HEK293 (cell line): ENCODE measurements around the gene TOMM34.

Experiments used
- BCL11A ChIP-seq: fragments of 450-650 bp; formaldehyde crosslinking; IDR thresholded peaks from 2 replicates; pipeline ENCODE4 v1.5.1; 2016; ENCODE audit warnings: low read depth, missing biosample characterization, missing genetic modification characterization
- GLI2 ChIP-seq: fragments of 450-650 bp; formaldehyde crosslinking; IDR thresholded peaks from 2 replicates; pipeline ENCODE4; 2017; ENCODE audit warnings: missing biosample characterization, missing genetic modification characterization, low read depth, borderline replicate concordance
- HOXC10 ChIP-seq: sonication (generic); formaldehyde crosslinking; IDR thresholded peaks from 2 replicates; pipeline ENCODE4 v1.8.1; 2023; ENCODE audit warnings: mild to moderate bottlenecking, missing genetic modification reagents
- KLF1 ChIP-seq: fragments of 450-650 bp; formaldehyde crosslinking; IDR thresholded peaks from 2 replicates; pipeline ENCODE4 v1.5.1; 2016; ENCODE audit warnings: missing biosample characterization, missing genetic modification characterization
- KLF10 ChIP-seq: fragments of 450-650 bp; IDR thresholded peaks from 2 replicates; pipeline ENCODE4 v1.5.1; 2018; ENCODE audit warnings: missing biosample characterization, mild to moderate bottlenecking, missing genetic modification characterization
- KLF17 ChIP-seq: fragments of 450-650 bp; formaldehyde crosslinking; IDR thresholded peaks from 2 replicates; pipeline ENCODE4 v1.5.1; 2016; ENCODE audit warnings: missing biosample characterization, missing genetic modification characterization
- KLF9 ChIP-seq: fragments of 450-650 bp; formaldehyde crosslinking; IDR thresholded peaks from 2 replicates; pipeline ENCODE4 v1.5.1; 2016; ENCODE audit warnings: missing biosample characterization, missing genetic modification characterization, low read depth
- MEIS1 ChIP-seq: sonication (generic); formaldehyde crosslinking; IDR thresholded peaks from 2 replicates; pipeline ENCODE4 v1.8.1; 2022; ENCODE audit warnings: missing genetic modification reagents, mild to moderate bottlenecking, borderline replicate concordance
- MYNN ChIP-seq: fragments of 450-650 bp; formaldehyde crosslinking; IDR thresholded peaks from 2 replicates; pipeline ENCODE4 v1.5.1; 2016; ENCODE audit warnings: missing biosample characterization, missing genetic modification characterization, borderline replicate concordance
- OVOL3 ChIP-seq: fragments of 450-650 bp; formaldehyde crosslinking; IDR thresholded peaks from 2 replicates; pipeline ENCODE4 v1.5.1; 2016; ENCODE audit warnings: missing biosample characterization, missing genetic modification characterization
- PRDM2 ChIP-seq: fragments of 450-650 bp; formaldehyde crosslinking; IDR thresholded peaks from 2 replicates; pipeline ENCODE4 v1.5.1; 2016; ENCODE audit warnings: missing biosample characterization, missing genetic modification characterization, borderline replicate concordance
- SETDB1 ChIP-seq: IDR thresholded peaks from one replicate; pipeline ENCODE4 v1.6.1; 2017; ENCODE audit warnings: mild to moderate bottlenecking, low read length, moderate library complexity, mixed read lengths; ENCODE audit not compliant: insufficient read length
- YY1 ChIP-seq: fragments of 450-650 bp; formaldehyde crosslinking; IDR thresholded peaks from 2 replicates; pipeline ENCODE4 v1.5.1; 2018; ENCODE audit warnings: missing biosample characterization, missing genetic modification characterization
- ZBTB7A ChIP-seq: fragments of 450-650 bp; formaldehyde crosslinking; IDR thresholded peaks from 2 replicates; pipeline ENCODE4 v1.5.1; 2016; ENCODE audit warnings: low read depth, missing biosample characterization, missing genetic modification characterization
- ZFP3 ChIP-seq: fragments of 450-650 bp; formaldehyde crosslinking; IDR thresholded peaks from 2 replicates; pipeline ENCODE4 v1.5.1; 2016; ENCODE audit warnings: low read depth, missing biosample characterization, missing genetic modification characterization
- ZNF133 ChIP-seq: fragments of 450-650 bp; formaldehyde crosslinking; IDR thresholded peaks from 2 replicates; pipeline ENCODE4 v1.5.1; 2016; ENCODE audit warnings: missing biosample characterization, missing genetic modification characterization
- ZNF19 ChIP-seq: fragments of 450-650 bp; formaldehyde crosslinking; IDR thresholded peaks from 2 replicates; pipeline ENCODE4; 2016; ENCODE audit warnings: missing biosample characterization, missing genetic modification characterization, low read depth
- ZNF214 ChIP-seq: fragments of 450-650 bp; formaldehyde crosslinking; IDR thresholded peaks from 2 replicates; pipeline ENCODE4 v1.5.1; 2017; ENCODE audit warnings: missing biosample characterization, mild to moderate bottlenecking, missing genetic modification characterization, borderline replicate concordance
- ZNF302 ChIP-seq: fragments of 450-650 bp; formaldehyde crosslinking; IDR thresholded peaks from 2 replicates; pipeline ENCODE4 v1.5.1; 2016; ENCODE audit warnings: missing biosample characterization, missing genetic modification characterization, low read depth
- ZNF362 ChIP-seq: fragments of 450-650 bp; formaldehyde crosslinking; IDR thresholded peaks from 2 replicates; pipeline ENCODE4 v1.5.1; 2016; ENCODE audit warnings: missing biosample characterization, missing genetic modification characterization
- ZNF529 ChIP-seq: fragments of 450-650 bp; formaldehyde crosslinking; IDR thresholded peaks from 2 replicates; pipeline ENCODE4 v1.5.1; 2017; ENCODE audit warnings: missing genetic modification characterization, missing biosample characterization; ENCODE audit not compliant: insufficient replicate concordance
- ZNF571 ChIP-seq: fragments of 450-650 bp; formaldehyde crosslinking; IDR thresholded peaks from 2 replicates; pipeline ENCODE4 v1.5.0; 2017; ENCODE audit warnings: missing biosample characterization, missing genetic modification characterization
- ZNF837 ChIP-seq: fragments of 450-650 bp; formaldehyde crosslinking; IDR thresholded peaks from 2 replicates; pipeline ENCODE4 v1.5.1; 2016; ENCODE audit warnings: missing biosample characterization, missing genetic modification characterization
- ZSCAN23 ChIP-seq: fragments of 450-650 bp; formaldehyde crosslinking; IDR thresholded peaks from 2 replicates; pipeline ENCODE4 v1.5.1; 2016; ENCODE audit warnings: missing biosample characterization, missing genetic modification characterization
- TF ChIP-seq, protein P1 (sequence below): fragments of 450-650 bp; formaldehyde crosslinking; IDR thresholded peaks from 2 replicates; pipeline ENCODE4 v1.5.1; 2016; ENCODE audit warnings: missing biosample characterization, missing genetic modification characterization
- TF ChIP-seq, protein P2 (sequence below): fragments of 450-650 bp; formaldehyde crosslinking; IDR thresholded peaks from 2 replicates; pipeline ENCODE4 v1.5.1; 2017; ENCODE audit warnings: missing biosample characterization, missing genetic modification characterization
- TF ChIP-seq, protein P3 (sequence below): IDR thresholded peaks from 2 replicates; pipeline ENCODE4 v1.6.1; 2011; ENCODE audit warnings: mild to moderate bottlenecking, low read depth, low read length, borderline replicate concordance

Gene TOMM34

GRCh38 chr20:44960103-44960852, at the start of gene TOMM34 (continued):
- TF ChIP-seq ZFP3 (tag by site-specific recombination) (no peak), KLF9 (tag by site-specific recombination) (peak; percentile 91), ZNF529 (tag by site-specific recombination) (no peak), KLF17 (tag by site-specific recombination) (peak; percentile 60; the same call in 1 of the 2 replicates), ZNF19 (tag by site-specific recombination) (no peak), ZBTB7A (tag by site-specific recombination) (0 out of 2 replicates have a peak, but pooled peaks have one; percentile 45), ZNF362 (tag by site-specific recombination) (no peak), HOXC10 (CRISPR knock-in tag) (no peak), ZNF837 (tag by site-specific recombination) (no peak), ZNF571 (tag by site-specific recombination) (no peak), PRDM2 (tag by site-specific recombination) (no peak), YY1 (tag by site-specific recombination) (no peak), MEIS1 (CRISPR knock-in tag) (no peak), KLF10 (tag by site-specific recombination) (peak; percentile 50; the same call in 1 of the 2 replicates), MYNN (tag by site-specific recombination) (no peak), ZNF133 (no peak), BCL11A (no peak), ZNF302 (tag by site-specific recombination) (no peak), ZNF214 (tag by site-specific recombination) (no peak), SETDB1 (no peak), ZSCAN23 (tag by site-specific recombination) (0 out of 2 replicates have a peak, but pooled peaks have one; percentile 47), KLF1 (peak; percentile 37; the same call in 1 of the 2 replicates), GLI2 (tag by site-specific recombination) (no peak), OVOL3 (tag by site-specific recombination) (no peak)
- TF ChIP-seq, protein P1, sequence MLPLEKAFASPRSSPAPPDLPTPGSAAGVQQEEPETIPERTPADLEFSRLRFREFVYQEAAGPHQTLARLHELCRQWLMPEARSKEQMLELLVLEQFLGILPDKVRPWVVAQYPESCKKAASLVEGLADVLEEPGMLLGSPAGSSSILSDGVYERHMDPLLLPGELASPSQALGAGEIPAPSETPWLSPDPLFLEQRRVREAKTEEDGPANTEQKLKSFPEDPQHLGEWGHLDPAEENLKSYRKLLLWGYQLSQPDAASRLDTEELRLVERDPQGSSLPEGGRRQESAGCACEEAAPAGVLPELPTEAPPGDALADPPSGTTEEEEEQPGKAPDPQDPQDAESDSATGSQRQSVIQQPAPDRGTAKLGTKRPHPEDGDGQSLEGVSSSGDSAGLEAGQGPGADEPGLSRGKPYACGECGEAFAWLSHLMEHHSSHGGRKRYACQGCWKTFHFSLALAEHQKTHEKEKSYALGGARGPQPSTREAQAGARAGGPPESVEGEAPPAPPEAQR: no peak
- TF ChIP-seq, protein P2, sequence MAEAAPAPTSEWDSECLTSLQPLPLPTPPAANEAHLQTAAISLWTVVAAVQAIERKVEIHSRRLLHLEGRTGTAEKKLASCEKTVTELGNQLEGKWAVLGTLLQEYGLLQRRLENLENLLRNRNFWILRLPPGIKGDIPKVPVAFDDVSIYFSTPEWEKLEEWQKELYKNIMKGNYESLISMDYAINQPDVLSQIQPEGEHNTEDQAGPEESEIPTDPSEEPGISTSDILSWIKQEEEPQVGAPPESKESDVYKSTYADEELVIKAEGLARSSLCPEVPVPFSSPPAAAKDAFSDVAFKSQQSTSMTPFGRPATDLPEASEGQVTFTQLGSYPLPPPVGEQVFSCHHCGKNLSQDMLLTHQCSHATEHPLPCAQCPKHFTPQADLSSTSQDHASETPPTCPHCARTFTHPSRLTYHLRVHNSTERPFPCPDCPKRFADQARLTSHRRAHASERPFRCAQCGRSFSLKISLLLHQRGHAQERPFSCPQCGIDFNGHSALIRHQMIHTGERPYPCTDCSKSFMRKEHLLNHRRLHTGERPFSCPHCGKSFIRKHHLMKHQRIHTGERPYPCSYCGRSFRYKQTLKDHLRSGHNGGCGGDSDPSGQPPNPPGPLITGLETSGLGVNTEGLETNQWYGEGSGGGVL (tag by site-specific recombination): 0 out of 2 replicates have a peak, but pooled peaks have one; percentile 41
- TF ChIP-seq, protein P3, sequence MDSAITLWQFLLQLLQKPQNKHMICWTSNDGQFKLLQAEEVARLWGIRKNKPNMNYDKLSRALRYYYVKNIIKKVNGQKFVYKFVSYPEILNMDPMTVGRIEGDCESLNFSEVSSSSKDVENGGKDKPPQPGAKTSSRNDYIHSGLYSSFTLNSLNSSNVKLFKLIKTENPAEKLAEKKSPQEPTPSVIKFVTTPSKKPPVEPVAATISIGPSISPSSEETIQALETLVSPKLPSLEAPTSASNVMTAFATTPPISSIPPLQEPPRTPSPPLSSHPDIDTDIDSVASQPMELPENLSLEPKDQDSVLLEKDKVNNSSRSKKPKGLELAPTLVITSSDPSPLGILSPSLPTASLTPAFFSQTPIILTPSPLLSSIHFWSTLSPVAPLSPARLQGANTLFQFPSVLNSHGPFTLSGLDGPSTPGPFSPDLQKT: no peak
